ENCODE data around the gene FOXP4. TPM values are rescaled to one million over a fixed set of nuclear protein-coding genes. Genes with fewer than 3 reads are reported as not detected.

Gene FOXP4
- polyA plus RNA-seq (ENCODE audit: insufficient read length in 3 of 3), result 10 to 100 TPM; 20.8 to 27.0 (median 24.1) TPM

- DNase-seq (ENCODE audit: low read depth in 3 of 3, low spot score in 2 of 3), result peak; percentile 86 to 93 (median 88)
Observed at GRCh38 chr6:41545703-41546474, at the start of gene FOXP4. FOXP4 (plus strand) TSS chr6:41546381; CDS start chr6:41565761, 19,380 bp downstream.

- no peak for DNase-seq (ENCODE audit: low read depth in 3 of 3, low spot score in 2 of 3)
Observed at GRCh38 chr6:41497573-41497972, 48.6 kb upstream of the FOXP4 start.

GRCh38 chr6:41497994-41498393 lies 48.2 kb upstream of the FOXP4 start:
- no peak for DNase-seq (ENCODE audit: low read depth in 3 of 3, low spot score in 2 of 3)

GRCh38 chr6:41498968-41499599 lies 47.1 kb upstream of the FOXP4 start:
- no peak for DNase-seq (ENCODE audit: low read depth in 3 of 3, low spot score in 2 of 3)

- DNase-seq (ENCODE audit: low read depth in 3 of 3, low spot score in 2 of 3), result no peak
Observed at GRCh38 chr6:41500561-41500960, 45.6 kb upstream of the FOXP4 start.

GRCh38 chr6:41502566-41502916 lies 43.6 kb upstream of the FOXP4 start:
- no peak for DNase-seq (ENCODE audit: low read depth in 3 of 3, low spot score in 2 of 3)

GRCh38 chr6:41502917-41503671 lies 43.1 kb upstream of the FOXP4 start:
- no peak for DNase-seq (ENCODE audit: low read depth in 3 of 3, low spot score in 2 of 3)

GRCh38 chr6:41503827-41504465 lies 42.2 kb upstream of the FOXP4 start:
- no peak for DNase-seq (ENCODE audit: low read depth in 3 of 3, low spot score in 2 of 3)

- DNase-seq (ENCODE audit: low read depth in 3 of 3, low spot score in 2 of 3), result no peak
Observed at GRCh38 chr6:41504466-41505121, 41.6 kb upstream of the FOXP4 start.

GRCh38 chr6:41505122-41506049 lies 40.8 kb upstream of the FOXP4 start:
- DNase-seq (ENCODE audit: low read depth in 3 of 3, low spot score in 2 of 3), result no peak

GRCh38 chr6:41508479-41508878 lies 37.7 kb upstream of the FOXP4 start:
- DNase-seq (ENCODE audit: low read depth in 3 of 3, low spot score in 2 of 3), result no peak

- no peak for DNase-seq (ENCODE audit: low read depth in 3 of 3, low spot score in 2 of 3)
Observed at GRCh38 chr6:41509580-41509979, 36.6 kb upstream of the FOXP4 start.

- DNase-seq (ENCODE audit: low read depth in 3 of 3, low spot score in 2 of 3), result no peak
Observed at GRCh38 chr6:41511443-41512060, 34.6 kb upstream of the FOXP4 start.

- no peak for DNase-seq (ENCODE audit: low read depth in 3 of 3, low spot score in 2 of 3)
Observed at GRCh38 chr6:41512146-41512701, 34.0 kb upstream of the FOXP4 start.

GRCh38 chr6:41515995-41516394 lies 30.2 kb upstream of the FOXP4 start:
- no peak for DNase-seq (ENCODE audit: low read depth in 3 of 3, low spot score in 2 of 3)

GRCh38 chr6:41518118-41518517 lies 28.1 kb upstream of the FOXP4 start:
- DNase-seq (ENCODE audit: low read depth in 3 of 3, low spot score in 2 of 3), result no peak

- no peak for DNase-seq (ENCODE audit: low read depth in 3 of 3, low spot score in 2 of 3)
Observed at GRCh38 chr6:41519305-41519744, 26.9 kb upstream of the FOXP4 start.

Measured in right renal cortex interstitium (tissue), 3 donors.